Keratinocyte (primary cell): ENCODE data around the gene METTL24. TPM values are rescaled to one million over a fixed set of nuclear protein-coding genes. Genes with fewer than 3 reads are reported as not detected.

Experiments
- DNase-seq: peaks from one replicate; pipeline ENCODE4 v3.0.0-alpha.2; 2011; ENCODE audit warnings: low read depth, missing footprints, low spot score
- FAIRE-seq: peaks from 2 replicates; lab custom pipeline; 2011; peaks lifted over from hg19 to GRCh38; lab: Jason Lieb, UNC
- H2AFZ ChIP-seq: 2 replicates; pipeline ENCODE4 v1.6.0; 2012; ENCODE audit warnings: low read length, control low read depth, inconsistent platforms; ENCODE audit not compliant: control insufficient read depth
- H3K27ac ChIP-seq: 2 replicates; pipeline ENCODE4 v1.5.1; 2011; ENCODE audit warnings: low read length; ENCODE audit not compliant: control insufficient read depth, insufficient read depth
- H3K27me3 ChIP-seq: 3 replicates; pipeline ENCODE4 v1.6.0; 2011; ENCODE audit warnings: low read length; ENCODE audit not compliant: control insufficient read depth, insufficient read depth; ENCODE audit errors: extremely low read depth
- H3K36me3 ChIP-seq, 2 experiments: 2 replicates in 1 of 2; 3 replicates in 1 of 2; pipeline ENCODE4 v1.5.1; 2011; ENCODE audit warnings: low read length in 2 of 2, mild to moderate bottlenecking in 1 of 2; ENCODE audit not compliant: control insufficient read depth in 2 of 2, insufficient read depth in 2 of 2; ENCODE audit errors: extremely low read depth in 1 of 2
- H3K4me1 ChIP-seq: 3 replicates; pipeline ENCODE4 v1.5.1; 2011; ENCODE audit warnings: low read length; ENCODE audit not compliant: control insufficient read depth, insufficient read depth; ENCODE audit errors: extremely low read depth
- H3K4me2 ChIP-seq: 3 replicates; pipeline ENCODE4 v1.6.0; 2011; ENCODE audit warnings: low read depth, low read length; ENCODE audit not compliant: control insufficient read depth, insufficient read depth; ENCODE audit errors: extremely low read depth
- H3K4me3 ChIP-seq, 3 experiments: fragments of 200-600 bp in 1 of 3; sonication (generic) in 1 of 3; 2 replicates in 2 of 3; 3 replicates in 1 of 3; pipeline ENCODE4 v1.5.1; 2011 to 2016; ENCODE audit warnings: low read length in 3 of 3, mild to moderate bottlenecking in 3 of 3, control low read depth in 2 of 3, inconsistent platforms in 1 of 3, low read depth in 1 of 3, mixed read lengths in 1 of 3, mixed run types in 1 of 3, moderate library complexity in 1 of 3; ENCODE audit not compliant: control insufficient read depth in 2 of 3, insufficient read depth in 2 of 3; ENCODE audit errors: extremely low read depth in 1 of 3
- H3K79me2 ChIP-seq: 2 replicates; pipeline ENCODE4 v1.6.0; 2012; ENCODE audit warnings: low read length; ENCODE audit not compliant: control insufficient read depth, insufficient read depth
- H3K9ac ChIP-seq: 3 replicates; pipeline ENCODE4 v1.6.0; 2011; ENCODE audit warnings: low read length; ENCODE audit not compliant: control insufficient read depth, insufficient read depth; ENCODE audit errors: extremely low read depth
- H3K9me1 ChIP-seq: 3 replicates; pipeline ENCODE4 v1.6.0; 2011; ENCODE audit warnings: low read length; ENCODE audit not compliant: control insufficient read depth, insufficient read depth; ENCODE audit errors: extremely low read depth
- H3K9me3 ChIP-seq: 2 replicates; pipeline ENCODE4 v1.5.1; 2012; ENCODE audit warnings: low read depth, low read length; ENCODE audit not compliant: control insufficient read depth
- H4K20me1 ChIP-seq: 3 replicates; pipeline ENCODE4 v1.6.0; 2011; ENCODE audit warnings: low read length; ENCODE audit not compliant: control insufficient read depth, insufficient read depth; ENCODE audit errors: extremely low read depth
- CTCF ChIP-seq, 3 experiments: IDR thresholded peaks in 1 of 3; conservative IDR thresholded peaks in 1 of 3; optimal IDR thresholded peaks in 1 of 3; 2 replicates in 2 of 3; 3 replicates in 1 of 3; pipeline versions ENCODE3 to v1.5.1; 2011; ENCODE audit warnings: low read length in 3 of 3, mild to moderate bottlenecking in 3 of 3, moderate library complexity in 2 of 3, control low read depth in 1 of 3, inconsistent platforms in 1 of 3; ENCODE audit not compliant: insufficient read depth in 2 of 3; ENCODE audit errors: extremely low read depth in 1 of 3
- EZH2 ChIP-seq: IDR thresholded peaks from one replicate; pipeline ENCODE4 v1.6.1; 2012; ENCODE audit warnings: inconsistent platforms, mild to moderate bottlenecking, low read length, moderate library complexity
- dilution Hi-C: fragments of 300-500 bp; cut with MboI; formaldehyde crosslinking; loops from one replicate; pipeline ENCODE4 v1.7.0; 2020; ENCODE audit warnings: low sequenced_read_pairs; ENCODE audit not compliant: extremely low pct_ligation_motif_present
- polyA plus RNA-seq, 5 experiments: library from polyadenylated mRNA; depleted of rRNA in 3 of 5; stranded (reverse) in 3 of 5; stranded (forward) in 1 of 5; unstranded in 1 of 5; fragments of >200 nt; gene quantifications; 1 replicate in 1 of 5; 2 replicates in 3 of 5; 3 replicates in 1 of 5; pipeline versions ENCODE4 v1.2.1 to v1.2.3, GENCODE V29; 2011 to 2012; ENCODE audit warnings: missing spikeins in 2 of 5, low read depth in 1 of 5, low replicate concordance in 1 of 5

The METTL24 gene
- polyA plus RNA-seq, 1 donor (not counting 4 experiments of a cell fraction or from before 2014, with no cell fraction given): not detected

- H3K27ac ChIP-seq: no peak overlapping the region
- no peaks in the 10 kb centered on the region for H3K27me3 ChIP-seq
- H3K4me1 ChIP-seq: no peaks in the 10 kb centered on the region
- H3K9ac ChIP-seq: no peak overlapping the region
- H2AFZ ChIP-seq: no peak overlapping the region
- H3K9me1 ChIP-seq: no peaks in the 10 kb centered on the region
- no peak overlapping the region for H3K4me3 ChIP-seq
- TF ChIP-seq CTCF (optimal IDR thresholded peaks at IDR 0.05 in 1 of 3, IDR thresholded peaks at IDR 0.05 in 1 of 3, conservative IDR thresholded peaks at IDR 0.05 in 1 of 3; ENCODE audit: extremely low read depth in 1 of 3, insufficient read depth in 2 of 3, low read length in 3 of 3): no peak
- TF ChIP-seq EZH2: no peak
- H3K36me3 ChIP-seq: peaks cover 0 to 2% of the 10 kb centered on the region in 2 experiments
- H3K9me3 ChIP-seq: no peaks in the 10 kb centered on the region
- dilution Hi-C loops: no loop called here
- H3K4me2 ChIP-seq: no peak overlapping the region
- no peak for FAIRE-seq
- peaks cover 19% of the 10 kb centered on the region for H3K79me2 ChIP-seq
- no peak for DNase-seq
- H4K20me1 ChIP-seq: no peaks in the 10 kb centered on the region
Measured at GRCh38 chr6:110195639-110196038, 162.5 kb downstream of the METTL24 start.

Other genes starting within 250 kb of the METTL24 start
- 12.7 to 26.2 TPM (median 20.9 TPM) in 3 replicates for gene WASF1, start 178.7 kb downstream of the METTL24 start, polyA plus RNA-seq
- gene CDC40, start 177.9 kb downstream of the METTL24 start, polyA plus RNA-seq: 9.1 to 15.8 TPM (median 10.2 TPM) in 3 replicates
- not detected in 3 replicates for gene DDO, start 57.2 kb upstream of the METTL24 start, polyA plus RNA-seq
- 0.04 TPM in 1 of 3 replicates, not detected in the others for gene SLC22A16, start 118.3 kb upstream of the METTL24 start, polyA plus RNA-seq